ENCODE measurements around the gene DPPA5. TPM values are rescaled to one million over a fixed set of nuclear protein-coding genes. Genes with fewer than 3 reads are reported as not detected.

The DPPA5 gene
- polyA plus RNA-seq, 1 donor from 2014 or later: not detected

Other genes starting within 250 kb of the DPPA5 start
- not detected for gene KHDC1L, start 128.8 kb downstream of the DPPA5 start, polyA plus RNA-seq
- 3.1 TPM for gene KHDC1, start 91.1 kb downstream of the DPPA5 start, polyA plus RNA-seq
- not detected for gene KHDC3L, start 8.4 kb upstream of the DPPA5 start, polyA plus RNA-seq
- gene OOEP, start 15.6 kb upstream of the DPPA5 start, polyA plus RNA-seq: 0.79 TPM
- 1.9 TPM for gene DDX43, start 40.6 kb upstream of the DPPA5 start, polyA plus RNA-seq
- 16.2 TPM for gene CGAS, start 98.0 kb upstream of the DPPA5 start, polyA plus RNA-seq
- 47.9 TPM for gene MTO1, start 107.5 kb upstream of the DPPA5 start, polyA plus RNA-seq
- gene EEF1A1, start 166.8 kb upstream of the DPPA5 start, polyA plus RNA-seq: 11,514 TPM

Data from IgD-negative memory B cell (primary cell).